ENCODE results near the gene RFNG.

GRCh38 chr17:82006468-82007227 lies 45.0 kb downstream of the RFNG start:
- TF ChIP-seq CTCF (optimal IDR thresholded peaks at IDR 0.05 in 1 of 3, IDR thresholded peaks at IDR 0.05 in 1 of 3, conservative IDR thresholded peaks at IDR 0.05 in 1 of 3; ENCODE audit: extremely low read depth in 1 of 3, insufficient read depth in 2 of 3, low read length in 3 of 3) (no peak), EZH2 (IDR thresholded peaks at IDR 0.05; ENCODE audit: low read length) (no peak)

All from keratinocyte (primary cell).